Memory B cell (primary cell): ENCODE measurements around the gene SLK.

Experiments
- ATAC-seq: fragments of 150-1000 bp; cut with Tn5 transposase; 2 replicates; pipeline ENCODE4 v1.10.0; 2021; ENCODE audit warnings: low read depth, mild to moderate bottlenecking, moderate library complexity
- DNase-seq, 2 donors: peaks; one replicate each; pipeline ENCODE4 v3.0.0; 2022; ENCODE audit warnings: low spot score in 2 of 2
- H3K27ac Mint-ChIP-seq: one replicate; pipeline ENCODE4 v1.8.0; 2022; ENCODE audit warnings: mild to moderate bottlenecking, moderate library complexity, mixed read lengths
- H3K27me3 Mint-ChIP-seq: one replicate; pipeline ENCODE4 v1.8.0; 2022; ENCODE audit warnings: mixed read lengths
- H3K36me3 Mint-ChIP-seq: one replicate; pipeline ENCODE4 v1.8.0; 2022; ENCODE audit warnings: mild to moderate bottlenecking, mixed read lengths
- H3K4me1 Mint-ChIP-seq: one replicate; pipeline ENCODE4 v1.8.0; 2022; ENCODE audit warnings: mixed read lengths
- H3K4me3 Mint-ChIP-seq: one replicate; pipeline ENCODE4 v1.8.0; 2022; ENCODE audit warnings: mild to moderate bottlenecking, moderate library complexity, mixed read lengths
- H3K9me3 Mint-ChIP-seq: one replicate; pipeline ENCODE4 v1.8.0; 2022; ENCODE audit warnings: mixed read lengths

SLK gene

GRCh38 chr10:104036518-104037260 is 69.7 kb downstream of the SLK start:
- Mint-ChIP-seq H3K4me1 (peaks cover 6% of the 10 kb centered on the region), H3K9me3 (no peaks in the 10 kb centered on the region), H3K4me3 (no peak overlapping the region), H3K27me3 (peaks cover 2% of the 10 kb centered on the region), H3K27ac (no peak overlapping the region), H3K36me3 (peaks cover under 1% of the 10 kb centered on the region)
- DNase-seq (peak in 1 of 2 donors; percentile 6), ATAC-seq (no peak)

DNA sequence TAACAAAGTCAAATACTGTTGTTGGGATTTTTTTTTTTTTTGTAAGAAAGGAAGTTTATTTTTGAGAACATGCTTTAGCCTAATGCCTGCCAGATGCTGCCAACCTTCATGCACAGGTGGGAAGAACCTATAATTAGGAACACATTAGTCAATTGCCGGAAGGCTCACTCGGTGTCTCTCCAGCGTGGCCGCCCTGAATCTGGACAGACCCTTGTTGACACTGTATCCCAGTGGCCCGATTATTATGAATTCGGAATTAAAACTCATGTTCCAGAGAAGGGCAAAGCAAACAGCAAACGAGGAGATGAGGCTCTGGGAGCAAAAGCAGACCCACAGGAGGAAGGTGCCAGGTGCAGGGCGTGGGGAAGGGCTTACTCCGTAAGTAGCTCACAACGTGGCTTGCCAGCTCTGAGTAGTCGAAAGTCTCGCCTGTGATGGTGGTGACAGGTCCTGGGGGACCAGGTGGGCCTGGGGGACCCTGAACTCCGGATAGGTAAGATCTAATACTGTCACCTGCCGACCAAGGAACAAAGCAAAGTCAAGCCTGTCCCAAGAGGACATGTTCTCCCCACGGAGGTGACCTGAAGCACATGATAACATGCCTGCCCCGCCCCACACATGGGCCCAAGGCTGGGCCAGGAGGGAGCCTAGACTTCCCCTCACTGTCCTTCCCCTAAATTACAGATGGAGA is 70.5 kb downstream of the SLK start:
- Mint-ChIP-seq H3K27ac (no peak overlapping the region), H3K27me3 (peaks cover 2% of the 10 kb centered on the region)

GRCh38 chr10:104038537-104038936 is 71.6 kb downstream of the SLK start:
- no peaks in the 10 kb centered on the region for H3K9me3 Mint-ChIP-seq
- H3K27ac Mint-ChIP-seq, result no peak overlapping the region
- DNase-seq (no peak), ATAC-seq (no peak)
- no peak overlapping the region for H3K4me3 Mint-ChIP-seq
- peaks cover 2% of the 10 kb centered on the region for H3K27me3 Mint-ChIP-seq
- H3K36me3 Mint-ChIP-seq, result no peaks in the 10 kb centered on the region
- peaks cover 4% of the 10 kb centered on the region for H3K4me1 Mint-ChIP-seq

More for the DNA sequence above, 70.5 kb downstream of the SLK start:
- Mint-ChIP-seq H3K4me3 (no peak overlapping the region), H3K4me1 (peaks cover 4% of the 10 kb centered on the region), H3K36me3 (no peaks in the 10 kb centered on the region), H3K9me3 (no peaks in the 10 kb centered on the region)
- ATAC-seq (no peak), DNase-seq (no peak)

GRCh38 chr10:104038958-104039752 is 72.2 kb downstream of the SLK start:
- peaks cover 2% of the 10 kb centered on the region for H3K27me3 Mint-ChIP-seq
- H3K9me3 Mint-ChIP-seq, result no peaks in the 10 kb centered on the region
- DNase-seq (no peak), ATAC-seq (no peak)
- no peaks in the 10 kb centered on the region for H3K36me3 Mint-ChIP-seq
- peaks cover 4% of the 10 kb centered on the region for H3K4me1 Mint-ChIP-seq
- H3K4me3 Mint-ChIP-seq, result no peak overlapping the region
- H3K27ac Mint-ChIP-seq, result no peak overlapping the region

DNA sequence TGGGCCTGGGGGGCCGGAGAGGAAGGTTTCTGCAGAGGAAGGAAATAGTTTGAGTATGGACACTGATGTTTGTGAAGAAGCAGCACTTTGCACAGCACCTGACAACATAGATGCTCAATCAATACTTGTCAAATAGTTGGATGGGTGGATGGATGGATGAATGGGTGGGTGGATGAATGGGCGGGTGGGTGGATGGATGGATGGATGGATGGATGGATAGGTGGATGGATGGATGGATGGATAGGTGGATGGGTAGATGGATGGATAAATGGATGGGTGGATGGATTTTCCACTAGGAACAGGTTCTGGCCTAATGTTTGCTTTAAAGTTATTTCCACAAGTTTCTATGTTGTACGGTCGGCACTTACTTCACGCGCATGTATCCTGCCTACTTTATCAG is 73.4 kb downstream of the SLK start:
- H3K27me3 Mint-ChIP-seq, result peaks cover 5% of the 10 kb centered on the region
- no peak overlapping the region for H3K4me3 Mint-ChIP-seq
- no peaks in the 10 kb centered on the region for H3K36me3 Mint-ChIP-seq
- no peak for DNase-seq
- no peak for ATAC-seq
- peaks cover 4% of the 10 kb centered on the region for H3K4me1 Mint-ChIP-seq
- no peak overlapping the region for H3K27ac Mint-ChIP-seq
- no peaks in the 10 kb centered on the region for H3K9me3 Mint-ChIP-seq

DNA sequence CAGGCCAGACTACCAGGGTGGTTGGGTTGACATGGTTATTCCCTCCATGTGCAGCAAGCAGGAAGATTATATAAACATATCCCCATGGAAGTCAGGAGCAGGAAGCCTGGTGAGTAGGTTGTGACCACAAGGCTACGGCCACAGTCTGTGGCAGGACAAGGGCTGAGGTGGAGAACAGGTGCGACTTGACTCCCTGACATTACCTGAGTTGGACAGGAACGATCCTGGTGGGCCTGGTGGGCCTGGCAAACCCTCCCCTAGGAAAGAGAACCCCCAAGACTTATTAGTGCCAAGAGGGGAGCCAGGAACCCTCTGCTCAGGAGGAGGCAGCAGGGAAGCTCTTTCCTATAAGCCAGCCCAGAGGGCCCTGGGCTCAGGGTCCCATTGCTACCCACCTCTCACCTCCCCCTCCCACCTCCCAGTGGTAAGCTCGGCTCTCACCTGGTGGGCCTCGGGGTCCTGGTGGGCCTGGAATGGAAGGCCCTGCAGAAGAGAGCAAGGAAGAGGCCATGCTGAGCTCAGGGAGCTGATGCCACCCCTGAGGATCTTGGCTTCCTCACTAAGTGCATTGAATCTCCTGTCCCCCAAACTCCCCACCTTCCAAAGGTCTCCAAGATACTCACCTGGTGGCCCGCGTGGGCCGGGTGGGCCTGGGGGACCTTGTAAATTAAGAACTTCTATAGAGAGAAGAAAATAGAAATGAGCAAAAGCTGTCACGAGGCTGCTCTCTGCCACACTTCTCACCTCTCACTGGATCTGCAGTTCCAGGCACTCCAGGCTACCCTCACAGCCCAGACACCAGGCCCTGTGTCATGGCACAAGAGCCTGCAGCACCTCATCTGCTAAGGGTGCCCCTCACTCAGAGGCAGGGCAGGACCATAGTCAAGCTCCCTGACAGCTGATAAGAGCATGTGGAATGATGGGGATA is 74.2 kb downstream of the SLK start:
- Mint-ChIP-seq H3K4me1 (no peaks in the 10 kb centered on the region), H3K9me3 (no peaks in the 10 kb centered on the region), H3K4me3 (no peak overlapping the region), H3K27me3 (peaks cover 3% of the 10 kb centered on the region), H3K27ac (no peak overlapping the region), H3K36me3 (no peaks in the 10 kb centered on the region)
- ATAC-seq (no peak), DNase-seq (no peak)

- Mint-ChIP-seq H3K4me3 (no peak overlapping the region), H3K9me3 (no peaks in the 10 kb centered on the region), H3K27ac (no peak overlapping the region), H3K36me3 (no peaks in the 10 kb centered on the region), H3K4me1 (no peaks in the 10 kb centered on the region), H3K27me3 (peaks cover 3% of the 10 kb centered on the region)
- DNase-seq, result no peak
- ATAC-seq, result no peak
Measured at GRCh38 chr10:104041891-104042535, 75.1 kb downstream of the SLK start.

GRCh38 chr10:104043185-104043830 is 76.4 kb downstream of the SLK start:
- no peaks in the 10 kb centered on the region for H3K9me3 Mint-ChIP-seq
- peaks cover 10% of the 10 kb centered on the region for H3K27me3 Mint-ChIP-seq
- H3K4me3 Mint-ChIP-seq, result no peak overlapping the region
- DNase-seq, result no peak
- no peak for ATAC-seq
- H3K4me1 Mint-ChIP-seq, result no peaks in the 10 kb centered on the region
- H3K36me3 Mint-ChIP-seq, result no peaks in the 10 kb centered on the region
- no peak overlapping the region for H3K27ac Mint-ChIP-seq

GRCh38 chr10:104043854-104044253 is 76.9 kb downstream of the SLK start:
- no peak overlapping the region for H3K4me3 Mint-ChIP-seq
- H3K27ac Mint-ChIP-seq, result no peak overlapping the region
- DNase-seq (no peak), ATAC-seq (no peak)
- H3K9me3 Mint-ChIP-seq, result no peaks in the 10 kb centered on the region
- H3K36me3 Mint-ChIP-seq, result no peaks in the 10 kb centered on the region
- H3K4me1 Mint-ChIP-seq, result no peaks in the 10 kb centered on the region
- peaks cover 13% of the 10 kb centered on the region for H3K27me3 Mint-ChIP-seq

DNA sequence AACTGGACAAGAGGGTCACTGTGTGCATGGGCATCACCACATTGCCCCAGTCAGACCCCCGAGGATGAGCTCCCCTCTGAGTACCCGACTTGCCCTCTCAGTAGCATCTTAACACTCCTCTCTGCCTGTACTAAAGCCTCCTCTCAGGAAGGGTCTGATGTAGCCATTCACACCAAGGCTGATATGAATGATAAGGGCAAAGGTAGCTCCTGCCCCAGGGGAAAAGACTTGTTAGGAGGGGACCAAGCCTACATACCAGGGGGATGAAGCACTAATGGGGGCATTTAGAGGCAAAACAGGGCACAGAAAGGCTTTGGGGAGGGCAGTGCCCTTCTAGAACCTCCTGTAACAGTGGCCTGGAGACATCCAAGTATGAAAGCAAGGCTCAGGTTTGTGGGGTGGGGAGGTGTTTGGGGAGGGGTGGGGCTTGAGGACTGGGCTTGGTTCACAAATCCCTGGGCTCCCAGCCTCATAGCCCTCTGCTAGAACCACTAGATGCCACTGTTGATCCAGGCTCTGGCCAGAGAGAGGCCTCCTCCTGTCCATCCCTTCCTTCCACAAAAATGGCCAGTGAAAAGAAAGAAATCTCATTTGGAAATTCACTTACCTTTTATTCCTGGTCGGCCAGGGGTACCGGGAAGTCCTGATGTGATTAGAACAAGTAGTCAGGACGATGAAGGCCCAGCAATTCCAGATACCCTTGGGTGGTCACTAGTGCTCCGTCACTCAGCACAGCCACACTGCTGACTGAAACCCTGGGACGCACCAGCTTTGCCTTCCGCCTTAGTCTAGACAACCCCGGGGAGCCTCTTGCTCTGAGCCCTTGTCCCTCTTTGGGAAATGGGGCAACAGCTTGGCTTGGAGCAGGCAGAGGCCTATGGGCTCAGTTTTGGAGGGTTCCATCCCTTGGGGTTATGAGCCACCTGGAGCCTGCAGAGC is 78.5 kb downstream of the SLK start:
- no peak for DNase-seq
- Mint-ChIP-seq H3K9me3 (no peaks in the 10 kb centered on the region), H3K36me3 (no peaks in the 10 kb centered on the region), H3K27me3 (peaks cover 13% of the 10 kb centered on the region), H3K4me3 (no peak overlapping the region), H3K27ac (no peak overlapping the region), H3K4me1 (no peaks in the 10 kb centered on the region)
- no peak for ATAC-seq

DNA sequence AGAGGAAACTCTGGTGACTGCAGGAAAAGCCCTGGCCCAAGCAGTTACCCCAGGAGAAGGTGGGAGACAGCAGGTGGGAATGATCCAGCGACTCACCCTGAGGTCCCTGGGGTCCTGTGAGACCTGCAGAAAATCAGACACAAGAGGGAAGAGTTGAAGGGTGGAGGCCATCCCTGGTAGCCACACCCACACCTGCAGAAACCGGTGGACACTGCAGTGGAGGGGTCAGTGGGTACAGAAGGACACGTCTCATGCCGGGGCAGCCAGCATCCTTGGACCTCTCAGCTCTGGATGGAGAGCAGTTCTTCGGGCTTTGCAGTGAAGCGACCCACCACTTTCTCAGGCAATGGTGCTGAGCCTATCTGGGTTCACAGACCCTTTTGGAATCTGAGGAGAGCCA is 79.7 kb downstream of the SLK start:
- Mint-ChIP-seq H3K9me3 (no peaks in the 10 kb centered on the region), H3K36me3 (no peaks in the 10 kb centered on the region), H3K4me3 (no peak overlapping the region), H3K27me3 (peaks cover 13% of the 10 kb centered on the region), H3K27ac (no peak overlapping the region), H3K4me1 (no peaks in the 10 kb centered on the region)
- DNase-seq (no peak), ATAC-seq (no peak)
